Stimulated activated CD8-positive, alpha-beta memory T cell treated with anti-CD3 and anti-CD28 coated beads, Interleukin-4, amount 100 ng/mL, for 4 hours (primary cell): ENCODE data around the gene ABL2.
"Not testable (repeated sequence)": the region's sequence is repeated elsewhere in the genome, so short reads cannot be mapped to it uniquely, and the experiment has no call there.

Experiments used
- DNase-seq, 2 donors: peaks; one replicate each; pipeline ENCODE4 v3.0.0-alpha.2; 2020; ENCODE audit warnings: low read depth in 2 of 2, low spot score in 1 of 2

The ABL2 gene

GRCh38 chr1:179137617-179138255 is 91.7 kb downstream of the ABL2 start:
- DNase-seq = no peak

GRCh38 chr1:179135707-179136106 is 93.8 kb downstream of the ABL2 start:
- DNase-seq = not testable (repeated sequence)

GRCh38 chr1:179135168-179135567 is 94.3 kb downstream of the ABL2 start:
- DNase-seq = not testable (repeated sequence)

GRCh38 chr1:179129702-179130473 is 99.6 kb downstream of the ABL2 start:
- no peak for DNase-seq

- no peak for DNase-seq
Measured at GRCh38 chr1:179128520-179128919, 101.0 kb downstream of the ABL2 start.

GRCh38 chr1:179127163-179127895 is 102.1 kb downstream of the ABL2 start:
- no peak for DNase-seq

GRCh38 chr1:179126338-179127060 is 103.0 kb downstream of the ABL2 start:
- no peak for DNase-seq

GRCh38 chr1:179124873-179125272 is 104.6 kb downstream of the ABL2 start:
- no peak for DNase-seq

- DNase-seq = no peak
Measured at GRCh38 chr1:179121159-179121938, 108.1 kb downstream of the ABL2 start.

- DNase-seq = no peak
Measured at GRCh38 chr1:179120736-179121135, 108.7 kb downstream of the ABL2 start.

GRCh38 chr1:179119513-179119912 is 110.0 kb downstream of the ABL2 start:
- no peak for DNase-seq

GRCh38 chr1:179115181-179115580 is 114.3 kb downstream of the ABL2 start:
- no peak for DNase-seq

- no peak for DNase-seq
Measured at GRCh38 chr1:179108644-179109043, 120.8 kb downstream of the ABL2 start.

- no peak for DNase-seq
Measured at GRCh38 chr1:179107706-179108629, 121.5 kb downstream of the ABL2 start.

GRCh38 chr1:179105393-179105792 is 124.1 kb downstream of the ABL2 start:
- DNase-seq = no peak

GRCh38 chr1:179104611-179105250 is 124.7 kb downstream of the ABL2 start:
- DNase-seq = no peak

GRCh38 chr1:179103999-179104398 is 125.5 kb downstream of the ABL2 start:
- no peak for DNase-seq

- DNase-seq = no peak
Measured at GRCh38 chr1:179101566-179101965, 127.9 kb downstream of the ABL2 start.

- DNase-seq = no peak
Measured at GRCh38 chr1:179099891-179100290, 129.6 kb downstream of the ABL2 start.
